EH (cell line): Measurements from ENCODE around the gene SYT3.
"Not testable (repeated sequence)": the region's sequence is repeated elsewhere in the genome, so short reads cannot be mapped to it uniquely, and the experiment has no call there.

Experiments
- DNase-seq: peaks from one replicate; pipeline ENCODE4 v3.0.0-alpha.2; 2015; ENCODE audit warnings: low read depth

Gene SYT3

GRCh38 chr19:50602935-50603334, 36.7 kb downstream of the SYT3 start:
- no peak for DNase-seq

- no peak for DNase-seq
Observed at GRCh38 chr19:50602496-50602895, 37.2 kb downstream of the SYT3 start.

- DNase-seq = no peak
Observed at GRCh38 chr19:50602089-50602422, 37.6 kb downstream of the SYT3 start.

- DNase-seq = no peak
Observed at GRCh38 chr19:50601407-50602088, 38.1 kb downstream of the SYT3 start.

GRCh38 chr19:50599427-50599826, 40.3 kb downstream of the SYT3 start:
- DNase-seq = no peak

- DNase-seq = no peak
Observed at GRCh38 chr19:50590191-50590590, 49.5 kb downstream of the SYT3 start.

GRCh38 chr19:50581795-50582660, 57.7 kb downstream of the SYT3 start:
- not testable (repeated sequence) for DNase-seq

GRCh38 chr19:50580970-50581634, 58.6 kb downstream of the SYT3 start:
- no peak for DNase-seq

GRCh38 chr19:50580240-50580639, 59.4 kb downstream of the SYT3 start:
- DNase-seq = no peak

GRCh38 chr19:50576769-50577168, 62.9 kb downstream of the SYT3 start:
- DNase-seq = not testable (repeated sequence)

GRCh38 chr19:50573741-50574461, 65.8 kb downstream of the SYT3 start:
- no peak for DNase-seq
